ENCODE data around the gene NRP2. TPM values are rescaled to one million over a fixed set of nuclear protein-coding genes. Genes with fewer than 3 reads are reported as not detected.

The NRP2 gene
- total RNA-seq, 1 experiment from 2014 or later = 1.2 TPM

GRCh38 chr2:205646680-205647079 is 35.6 kb upstream of the NRP2 start (continued):
- TF ChIP-seq, protein P1, sequence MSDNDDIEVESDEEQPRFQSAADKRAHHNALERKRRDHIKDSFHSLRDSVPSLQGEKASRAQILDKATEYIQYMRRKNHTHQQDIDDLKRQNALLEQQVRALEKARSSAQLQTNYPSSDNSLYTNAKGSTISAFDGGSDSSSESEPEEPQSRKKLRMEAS (IDR thresholded peaks at IDR 0.05) = no peak
- TF ChIP-seq JUND (IDR thresholded peaks at IDR 0.05) (no peak), ZFX (IDR thresholded peaks at IDR 0.05) (no peak), EGR1 (IDR thresholded peaks at IDR 0.05; ENCODE audit: low read depth) (no peak)

- intact Hi-C loops (cut with micrococcal nuclease) = no loop called here
- Histone ChIP-seq H3K27ac (ENCODE audit: low read depth, low read length) (no peak overlapping the region), H3K4me2 (ENCODE audit: low read length) (no peak overlapping the region), H3K27me3 (ENCODE audit: insufficient read depth, low read length) (0 out of 2 replicates have a peak, but pooled peaks cover 6% of the 10 kb centered on the region), H3K9ac (ENCODE audit: low read length) (no peak overlapping the region), H4K20me1 (ENCODE audit: insufficient read depth) (no peaks in the 10 kb centered on the region), H3K9me2 (ENCODE audit: insufficient read depth) (no peaks in the 10 kb centered on the region), H3K79me2 (ENCODE audit: insufficient read depth, low read length) (no peaks in the 10 kb centered on the region), H3K36me3 (ENCODE audit: control insufficient read depth in 1 of 2, insufficient read depth in 2 of 2, low read length in 2 of 2) (no peaks in the 10 kb centered on the region), H3K9me3 (ENCODE audit: control insufficient read depth in 1 of 2, insufficient read depth in 1 of 2, low read depth in 1 of 2, low read length in 2 of 2) (no peaks in the 10 kb centered on the region), H3K4me1 (ENCODE audit: control insufficient read depth in 1 of 2, insufficient read depth in 2 of 2, low read length in 2 of 2) (no peaks in the 10 kb centered on the region), H2AFZ (ENCODE audit: low read depth, low read length, poor library complexity, severe bottlenecking) (no peak overlapping the region), H3K4me3 (replicated peaks in 1 of 2; ENCODE audit: low read depth in 1 of 2, low read length in 2 of 2) (no peak overlapping the region)
- DNase-seq (ENCODE audit: low read depth, low spot score) (no peak), ATAC-seq (no peak)
- no TSS peak for BruUV-seq (replicated peaks)
- ChIA-PET CTCF (no interaction called here), POLR2A (no interaction called here), RAD21 (ENCODE audit: low non-redundant PET in 1 of 2, low total read pairs in 2 of 2, uncharacterized antibody in 2 of 2, unreplicated experiment in 2 of 2) (no interaction called here)
- TF ChIP-seq, protein P1 (IDR thresholded peaks at IDR 0.05) = no peak
- TF ChIP-seq ZFX (IDR thresholded peaks at IDR 0.05) = no peak
- no peak for TF ChIP-seq RAD21 (IDR thresholded peaks at IDR 0.05; ENCODE audit: low read depth)
- TF ChIP-seq YY1 (IDR thresholded peaks at IDR 0.05; ENCODE audit: extremely low read depth, insufficient replicate concordance, low read depth, low read length) = no peak
- no peak for TF ChIP-seq SIN3A (IDR thresholded peaks at IDR 0.05; ENCODE audit: low read depth)
- TF ChIP-seq JUND (IDR thresholded peaks at IDR 0.05) = no peak
- no peak for TF ChIP-seq SRF (IDR thresholded peaks at IDR 0.05; ENCODE audit: low read depth)
Measured at GRCh38 chr2:205650450-205650849, 31.9 kb upstream of the NRP2 start.

DNA sequence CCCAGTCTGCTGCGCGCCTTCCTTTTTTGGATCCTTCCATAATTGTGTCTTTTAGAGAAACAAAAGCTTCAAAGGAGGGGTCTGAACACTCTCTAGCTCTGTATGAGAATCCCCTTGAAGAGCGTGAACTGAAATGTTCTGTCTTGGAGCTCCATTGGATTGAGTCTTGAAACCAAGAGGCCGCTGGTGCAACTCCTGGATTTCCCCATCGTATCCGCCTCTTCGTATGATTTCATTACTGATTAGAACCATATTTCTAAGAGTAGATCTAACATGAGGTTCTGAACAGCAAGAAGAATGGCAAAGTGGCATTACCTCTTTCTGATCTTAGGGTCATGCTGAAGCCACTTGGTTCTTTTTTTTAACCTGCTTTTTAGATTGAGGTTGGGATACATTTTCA is 31.4 kb upstream of the NRP2 start:
- no peak for DNase-seq (ENCODE audit: low read depth, low spot score)
- H3K9me3 ChIP-seq (ENCODE audit: control insufficient read depth in 1 of 2, insufficient read depth in 1 of 2, low read depth in 1 of 2, low read length in 2 of 2) = no peaks in the 10 kb centered on the region
- ATAC-seq = no peak
- ChIA-PET CTCF (no interaction called here), POLR2A (no interaction called here), RAD21 (ENCODE audit: low non-redundant PET in 1 of 2, low total read pairs in 2 of 2, uncharacterized antibody in 2 of 2, unreplicated experiment in 2 of 2) (no interaction called here)
- H3K4me1 ChIP-seq (ENCODE audit: control insufficient read depth in 1 of 2, insufficient read depth in 2 of 2, low read length in 2 of 2) = no peaks in the 10 kb centered on the region
- no peaks in the 10 kb centered on the region for H4K20me1 ChIP-seq (ENCODE audit: insufficient read depth)
- BruUV-seq (replicated peaks) = no TSS peak
- no peak for TF ChIP-seq SP1 (IDR thresholded peaks at IDR 0.05; ENCODE audit: low read depth)
- no peak for TF ChIP-seq POLR2A (IDR thresholded peaks at IDR 0.05; ENCODE audit: borderline replicate concordance, extremely low read depth, insufficient read depth, insufficient read length)
- no peak for TF ChIP-seq JUND (IDR thresholded peaks at IDR 0.05)
- TF ChIP-seq EZH2 (IDR thresholded peaks at IDR 0.05) = no peak
- no peak for TF ChIP-seq SRF (IDR thresholded peaks at IDR 0.05; ENCODE audit: low read depth)
- no peak overlapping the region for H2AFZ ChIP-seq (ENCODE audit: low read depth, low read length, poor library complexity, severe bottlenecking)
- 0 out of 2 replicates have a peak, but pooled peaks cover 6% of the 10 kb centered on the region for H3K27me3 ChIP-seq (ENCODE audit: insufficient read depth, low read length)
- no peak overlapping the region for H3K27ac ChIP-seq (ENCODE audit: low read depth, low read length)
- no peak overlapping the region for H3K9ac ChIP-seq (ENCODE audit: low read length)
- H3K4me2 ChIP-seq (ENCODE audit: low read length) = no peak overlapping the region
- intact Hi-C loops (cut with micrococcal nuclease) = no loop called here
- H3K79me2 ChIP-seq (ENCODE audit: insufficient read depth, low read length) = no peaks in the 10 kb centered on the region
- H3K36me3 ChIP-seq (ENCODE audit: control insufficient read depth in 1 of 2, insufficient read depth in 2 of 2, low read length in 2 of 2) = no peaks in the 10 kb centered on the region
- H3K9me2 ChIP-seq (ENCODE audit: insufficient read depth) = no peaks in the 10 kb centered on the region
- H3K4me3 ChIP-seq (replicated peaks in 1 of 2; ENCODE audit: low read depth in 1 of 2, low read length in 2 of 2) = no peak overlapping the region

Data from HCT116 (cell line).